Stimulated activated naive CD8-positive, alpha-beta T cell treated with anti-CD3 and anti-CD28 coated beads, Interleukin-15, amount 100 ng/mL, for 72 hours (primary cell): ENCODE results near the gene ELFN2.
A peak's percentile ranks its signal among the peaks of the same experiment; 100 is the strongest.
"Not testable (repeated sequence)": the region's sequence is repeated elsewhere in the genome, so short reads cannot be mapped to it uniquely, and the experiment has no call there.

Source experiments
- ATAC-seq: fragments of 150-1000 bp; cut with Tn5 transposase; 2 replicates; pipeline ENCODE4 v1.10.0; 2021; ENCODE audit warnings: mild to moderate bottlenecking, moderate library complexity
- DNase-seq, 2 donors: peaks; one replicate each; pipeline ENCODE4 v3.0.0; 2021 to 2022
- H3K27ac Mint-ChIP-seq, 2 donors: one replicate each; pipeline ENCODE4 v1.8.0; 2022; ENCODE audit warnings: mild to moderate bottlenecking in 2 of 2, mixed read lengths in 2 of 2, moderate library complexity in 2 of 2
- H3K27me3 Mint-ChIP-seq: one replicate; pipeline ENCODE4 v1.8.0; 2022; ENCODE audit warnings: mixed read lengths
- H3K4me1 Mint-ChIP-seq: one replicate; pipeline ENCODE4 v1.8.0; 2022; ENCODE audit warnings: mild to moderate bottlenecking, mixed read lengths
- H3K4me3 Mint-ChIP-seq, 2 donors: one replicate each; pipeline ENCODE4 v1.8.0; 2022; ENCODE audit warnings: mild to moderate bottlenecking in 2 of 2, mixed read lengths in 2 of 2, moderate library complexity in 1 of 2
- H3K9me3 Mint-ChIP-seq, 2 donors: one replicate each; pipeline ENCODE4 v1.8.0; 2022; ENCODE audit warnings: mixed read lengths in 2 of 2

The ELFN2 gene

GRCh38 chr22:37427135-37427710, at the start of gene ELFN2:
Gene ELFN2 (minus strand): TSS chr22:37427479. CDS start chr22:37375534, 51,945 bp downstream.
- Mint-ChIP-seq H3K4me1 (peaks cover 56% of the 10 kb centered on the region), H3K4me3 (peak within 1 kb of the TSS; percentile 60 to 75), H3K27ac (no peak within 1 kb of the TSS), H3K27me3 (peaks cover 76% of the 10 kb centered on the region), H3K9me3 (no peaks in the 10 kb centered on the region)
- ATAC-seq (peak; percentile 21), DNase-seq (no peak)

GRCh38 chr22:37476389-37477329, 49.4 kb upstream of the ELFN2 start:
- no peak for DNase-seq
- H3K4me1 Mint-ChIP-seq, result peaks cover 25% of the 10 kb centered on the region
- H3K4me3 Mint-ChIP-seq, result no peak overlapping the region
- H3K27me3 Mint-ChIP-seq, result no peaks in the 10 kb centered on the region
- no peak for ATAC-seq
- peak overlapping the region; percentile 34 to 74 for H3K27ac Mint-ChIP-seq
- H3K9me3 Mint-ChIP-seq, result no peaks in the 10 kb centered on the region

- Mint-ChIP-seq H3K27ac (no peak overlapping the region), H3K4me3 (no peak overlapping the region), H3K4me1 (peaks cover 16% of the 10 kb centered on the region), H3K27me3 (no peaks in the 10 kb centered on the region), H3K9me3 (no peaks in the 10 kb centered on the region)
- DNase-seq (no peak), ATAC-seq (no peak)
These were observed 47.3 kb upstream of the ELFN2 start for GRCh38 chr22:37474447-37475090.

- ATAC-seq, result no peak
- H3K4me1 Mint-ChIP-seq, result peaks cover 10% of the 10 kb centered on the region
- H3K27ac Mint-ChIP-seq, result peak overlapping the region; percentile 0 to 42
- DNase-seq, result no peak
- H3K9me3 Mint-ChIP-seq, result no peaks in the 10 kb centered on the region
- no peaks in the 10 kb centered on the region for H3K27me3 Mint-ChIP-seq
- no peak overlapping the region for H3K4me3 Mint-ChIP-seq
These were observed 46.2 kb upstream of the ELFN2 start for GRCh38 chr22:37473437-37473946.

GRCh38 chr22:37472418-37473006, 45.2 kb upstream of the ELFN2 start:
- peak; percentile 51 for ATAC-seq
- H3K27me3 Mint-ChIP-seq, result no peaks in the 10 kb centered on the region
- DNase-seq, result no peak
- no peak overlapping the region for H3K4me3 Mint-ChIP-seq
- H3K4me1 Mint-ChIP-seq, result peaks cover 10% of the 10 kb centered on the region
- no peak overlapping the region for H3K27ac Mint-ChIP-seq
- H3K9me3 Mint-ChIP-seq, result no peaks in the 10 kb centered on the region

GRCh38 chr22:37471727-37472417, 44.6 kb upstream of the ELFN2 start:
- Mint-ChIP-seq H3K4me1 (peaks cover 10% of the 10 kb centered on the region), H3K4me3 (no peak overlapping the region), H3K27me3 (no peaks in the 10 kb centered on the region), H3K27ac (peak overlapping the region; percentile 72 to 78), H3K9me3 (no peaks in the 10 kb centered on the region)
- no peak for DNase-seq
- ATAC-seq, result no peak

- Mint-ChIP-seq H3K4me3 (no peak overlapping the region), H3K9me3 (no peaks in the 10 kb centered on the region), H3K27me3 (no peaks in the 10 kb centered on the region), H3K4me1 (peaks cover 14% of the 10 kb centered on the region), H3K27ac (peak overlapping the region in 1 of 2 donors; percentile 22)
- ATAC-seq (no peak), DNase-seq (no peak)
These were observed 42.8 kb upstream of the ELFN2 start for GRCh38 chr22:37470087-37470445.

GRCh38 chr22:37469416-37470086, 42.3 kb upstream of the ELFN2 start:
- ATAC-seq, result no peak

GRCh38 chr22:37468201-37468695, 41.0 kb upstream of the ELFN2 start:
- ATAC-seq, H3K4me3 Mint-ChIP-seq, H3K9me3 Mint-ChIP-seq, DNase-seq, H3K27me3 Mint-ChIP-seq: not testable (repeated sequence)
- Mint-ChIP-seq H3K4me1 (peaks cover 16% of the 10 kb centered on the region), H3K27ac (peak overlapping the region in 1 of 2 donors; percentile 14)

More at GRCh38 chr22:37469416-37470086, 42.3 kb upstream of the ELFN2 start:
- DNase-seq, result no peak
- no peak overlapping the region for H3K27ac Mint-ChIP-seq
- no peaks in the 10 kb centered on the region for H3K9me3 Mint-ChIP-seq
- H3K4me3 Mint-ChIP-seq, result no peak overlapping the region
- peaks cover 16% of the 10 kb centered on the region for H3K4me1 Mint-ChIP-seq
- no peaks in the 10 kb centered on the region for H3K27me3 Mint-ChIP-seq

- ATAC-seq, result no peak
- Mint-ChIP-seq H3K4me1 (peaks cover 10% of the 10 kb centered on the region), H3K27me3 (no peaks in the 10 kb centered on the region), H3K4me3 (no peak overlapping the region), H3K27ac (no peak overlapping the region), H3K9me3 (no peaks in the 10 kb centered on the region)
- DNase-seq, result no peak
These were observed 40.2 kb upstream of the ELFN2 start for GRCh38 chr22:37467391-37467955.

- no peak overlapping the region for H3K4me3 Mint-ChIP-seq
- no peaks in the 10 kb centered on the region for H3K9me3 Mint-ChIP-seq
- H3K27ac Mint-ChIP-seq, result no peak overlapping the region
- no peak for DNase-seq
- no peaks in the 10 kb centered on the region for H3K27me3 Mint-ChIP-seq
- peaks cover 6% of the 10 kb centered on the region for H3K4me1 Mint-ChIP-seq
- no peak for ATAC-seq
These were observed 36.9 kb upstream of the ELFN2 start for GRCh38 chr22:37464181-37464580.

GRCh38 chr22:37462983-37463382, 35.7 kb upstream of the ELFN2 start:
- Mint-ChIP-seq H3K9me3 (no peaks in the 10 kb centered on the region), H3K4me1 (peaks cover 6% of the 10 kb centered on the region), H3K27ac (no peak overlapping the region), H3K4me3 (no peak overlapping the region), H3K27me3 (no peaks in the 10 kb centered on the region)
- ATAC-seq (no peak), DNase-seq (no peak)

GRCh38 chr22:37462436-37462835, 35.2 kb upstream of the ELFN2 start:
- H3K27me3 Mint-ChIP-seq, result no peaks in the 10 kb centered on the region
- H3K27ac Mint-ChIP-seq, result no peak overlapping the region
- DNase-seq (no peak), ATAC-seq (no peak)
- H3K4me3 Mint-ChIP-seq, result no peak overlapping the region
- H3K9me3 Mint-ChIP-seq, result no peaks in the 10 kb centered on the region
- peaks cover 8% of the 10 kb centered on the region for H3K4me1 Mint-ChIP-seq

GRCh38 chr22:37461961-37462360, 34.7 kb upstream of the ELFN2 start:
- Mint-ChIP-seq H3K4me1 (peaks cover 13% of the 10 kb centered on the region), H3K9me3 (no peaks in the 10 kb centered on the region), H3K27ac (no peak overlapping the region), H3K4me3 (no peak overlapping the region), H3K27me3 (no peaks in the 10 kb centered on the region)
- no peak for DNase-seq
- ATAC-seq, result no peak
